Motor neuron (in vitro differentiated cells): ENCODE results near the gene COL4A6. TPM values are rescaled to one million over a fixed set of nuclear protein-coding genes. Genes with fewer than 3 reads are reported as not detected.
A peak's percentile ranks its signal among the peaks of the same experiment; 100 is the strongest.

Experiments
- ATAC-seq, 8 experiments: fragments of 200-7000 bp; cut with Tn5 transposase; replicated peaks in 6 of 8; 2 replicates each; pipeline ENCODE4 v1.8.0; 2021; ENCODE audit warnings: mild to moderate bottlenecking in 8 of 8, moderate library complexity in 8 of 8
- H3K27ac ChIP-seq, 2 donors: fragments of 250-450 bp; sonication (Bioruptor Pico); 2 replicates each; pipeline ENCODE4 v1.9.0; 2021; ENCODE audit warnings: antibody characterized with exemption in 2 of 2, mild to moderate bottlenecking in 2 of 2, moderate library complexity in 1 of 2
- H3K4me1 ChIP-seq, 2 donors: fragments of 250-450 bp; sonication (Bioruptor Pico); replicated peaks in 1 of 2; 2 replicates each; pipeline ENCODE4 v1.6.1; 2021; ENCODE audit warnings: antibody characterized with exemption in 2 of 2, mild to moderate bottlenecking in 2 of 2, moderate library complexity in 1 of 2
- H3K4me3 ChIP-seq, 5 donors: fragments of 250-450 bp; sonication (Bioruptor Pico); 2 replicates each; pipeline ENCODE4 v1.9.0; 2021; ENCODE audit warnings: antibody characterized with exemption in 5 of 5, mild to moderate bottlenecking in 5 of 5, moderate library complexity in 4 of 5
- WGBS, 10 experiments: fragments of 450-650 bp; shearing (Covaris generic); methylation state at CpG; one replicate each; pipeline ENCODE4 v1.0.0; 2022; 5-methylcytosine and 5-hydroxymethylcytosine counted together
- in situ Hi-C, 9 experiments: fragments of 400-800 bp; cut with MboI; loops; one replicate each; pipeline ENCODE4 v1.15.0; 2021; ENCODE audit warnings: low sequenced_read_pairs in 9 of 9, low pct_unique_long_range_greater_than_20kb in 2 of 9; ENCODE audit not compliant: unreplicated experiment in 9 of 9
- total RNA-seq, 8 experiments: library from RNA; unstranded; fragments of 300-600 nt; gene quantifications; 2 replicates each; pipeline versions ENCODE4 v1.2.3 to v1.2.4, GENCODE V29; 2022

Gene COL4A6
- total RNA-seq, 8 experiments from 2014 or later: 0.76 to 16.2 (median 1.4) TPM

GRCh38 chrX:108132876-108133275, 305.3 kb downstream of the COL4A6 start:
- no peak for ATAC-seq
- in situ Hi-C loops: no loop called here
- no peak overlapping the region for H3K27ac ChIP-seq
- 53 to 100% (median 93%) methylated on average over 1 to 2 of the region's 2 CpGs; no CpG with 5 or more reads in 6 of the 10 experiments for WGBS, 10 experiments
- no peaks in the 10 kb centered on the region for H3K4me1 ChIP-seq
- H3K4me3 ChIP-seq: no peak overlapping the region

- H3K4me3 ChIP-seq: no peak overlapping the region
- no peaks in the 10 kb centered on the region for H3K4me1 ChIP-seq
- in situ Hi-C loops: no loop called here
- no peak for ATAC-seq
- WGBS, 10 experiments: 60 to 100% (median 89%) methylated on average over 1 to 2 of the region's 8 CpGs; no CpG with 5 or more reads in 6 of the 10 experiments
- H3K27ac ChIP-seq: no peak overlapping the region
Measured at GRCh38 chrX:108132034-108132433, 306.2 kb downstream of the COL4A6 start.

- Histone ChIP-seq H3K4me3 (no peak overlapping the region), H3K27ac (no peak overlapping the region), H3K4me1 (no peaks in the 10 kb centered on the region)
- 0 to 40% (median 14%) methylated on average over 1 of the region's 2 CpGs; no CpG with 5 or more reads in 7 of the 10 experiments for WGBS, 10 experiments
- in situ Hi-C loops: no loop called here
- no peak for ATAC-seq
Measured at GRCh38 chrX:108131471-108131870, 306.8 kb downstream of the COL4A6 start.

GRCh38 chrX:108130889-108131288, 307.3 kb downstream of the COL4A6 start:
- Histone ChIP-seq H3K4me3 (no peak overlapping the region), H3K4me1 (no peaks in the 10 kb centered on the region), H3K27ac (no peak overlapping the region)
- ATAC-seq: no peak
- WGBS, 10 experiments: no CpG with 5 or more reads among the region's 1 CpG
- in situ Hi-C loops: no loop called here

- 20 to 40% (median 29%) methylated on average over 1 to 2 of the region's 4 CpGs; no CpG with 5 or more reads in 6 of the 10 experiments for WGBS, 10 experiments
- in situ Hi-C loops: no loop called here
- peak in 3 of 8 experiments; percentile 60 to 95 (median 93) for ATAC-seq
- H3K4me3 ChIP-seq: no peak overlapping the region
- H3K4me1 ChIP-seq: no peaks in the 10 kb centered on the region
- H3K27ac ChIP-seq: no peak overlapping the region
Measured at GRCh38 chrX:108127152-108127551, 311.1 kb downstream of the COL4A6 start.

- no peaks in the 10 kb centered on the region for H3K4me1 ChIP-seq
- peak in 2 of 8 experiments; percentile 14 to 19 for ATAC-seq
- 40 to 100% (median 67%) methylated on average over 1 to 2 of the region's 2 CpGs; no CpG with 5 or more reads in 6 of the 10 experiments for WGBS, 10 experiments
- in situ Hi-C loops: no loop called here
- no peak overlapping the region for H3K4me3 ChIP-seq
- no peak overlapping the region for H3K27ac ChIP-seq
Measured at GRCh38 chrX:108126661-108127060, 311.6 kb downstream of the COL4A6 start.

GRCh38 chrX:108123591-108124366, 314.4 kb downstream of the COL4A6 start:
- H3K27ac ChIP-seq: no peak overlapping the region
- no peaks in the 10 kb centered on the region for H3K4me1 ChIP-seq
- WGBS, 10 experiments: 56 to 100% (median 76%) methylated on average over 2 to 3 of the region's 3 CpGs; no CpG with 5 or more reads in 6 of the 10 experiments
- in situ Hi-C loops: no loop called here
- no peak for ATAC-seq
- H3K4me3 ChIP-seq: no peak overlapping the region

- no peak overlapping the region for H3K27ac ChIP-seq
- 44 to 100% methylated on average over 1 to 2 of the region's 2 CpGs; no CpG with 5 or more reads in 8 of the 10 experiments for WGBS, 10 experiments
- no peaks in the 10 kb centered on the region for H3K4me1 ChIP-seq
- peak in 3 of 8 experiments; percentile 51 to 68 (median 56) for ATAC-seq
- H3K4me3 ChIP-seq: no peak overlapping the region
- in situ Hi-C loops: no loop called here
Measured at GRCh38 chrX:108122748-108123147, 315.5 kb downstream of the COL4A6 start.

- Histone ChIP-seq H3K4me1 (no peaks in the 10 kb centered on the region), H3K27ac (no peak overlapping the region), H3K4me3 (no peak overlapping the region)
- WGBS, 10 experiments: 0 to 83% (median 30%) methylated on average over 1 to 2 of the region's 3 CpGs; no CpG with 5 or more reads in 7 of the 10 experiments
- no peak for ATAC-seq
- in situ Hi-C loops: no loop called here
Measured at GRCh38 chrX:108121291-108121690, 316.9 kb downstream of the COL4A6 start.

GRCh38 chrX:108117988-108118387, 320.2 kb downstream of the COL4A6 start:
- no peaks in the 10 kb centered on the region for H3K4me1 ChIP-seq
- no peak overlapping the region for H3K27ac ChIP-seq
- H3K4me3 ChIP-seq: no peak overlapping the region
- 18 to 90% (median 51%) methylated on average over 2 to 3 of the region's 3 CpGs; no CpG with 5 or more reads in 6 of the 10 experiments for WGBS, 10 experiments
- in situ Hi-C loops: no loop called here
- ATAC-seq: no peak

- in situ Hi-C loops: no loop called here
- no peak overlapping the region for H3K4me3 ChIP-seq
- ATAC-seq: no peak
- H3K27ac ChIP-seq: no peak overlapping the region
- H3K4me1 ChIP-seq: no peaks in the 10 kb centered on the region
Measured at GRCh38 chrX:108114541-108114940, 323.7 kb downstream of the COL4A6 start.
